HCT116 (cell line): ENCODE measurements around the gene SCYGR7. TPM values are rescaled to one million over a fixed set of nuclear protein-coding genes. Genes with fewer than 3 reads are reported as not detected.
A peak's percentile ranks its signal among the peaks of the same experiment; 100 is the strongest.
"Not testable (repeated sequence)": the region's sequence is repeated elsewhere in the genome, so short reads cannot be mapped to it uniquely, and the experiment has no call there.

Source experiments
- ATAC-seq: fragments of 200-7000 bp; cut with Tn5 transposase; 2 replicates; pipeline ENCODE4 v1.9.1; 2020; ENCODE audit warnings: mild to moderate bottlenecking, moderate library complexity
- BruUV-seq: library from RNA; stranded (reverse); fragments of 400-500 nt; replicated peaks from 2 replicates; lab custom pipeline; 2021; lab: Mats Ljungman, UMichigan
- CTCF ChIA-PET: fragments of 300-600 bp; sonication (Branson Sonifier 250); formaldehyde crosslinking; loops from one replicate; lab custom pipeline; 2021; ENCODE audit warnings: antibody characterized with exemption; lab: Charles Lee
- POLR2A ChIA-PET: fragments of 300-600, 350-600 bp; sonication (Branson Sonifier 250); formaldehyde crosslinking; loops from one replicate; lab custom pipeline; 2021; ENCODE audit warnings: antibody characterized with exemption; lab: Charles Lee
- RAD21 ChIA-PET, 2 experiments: fragments of 300-600 bp; sonication (Branson Sonifier 250); formaldehyde crosslinking; loops; one replicate each; lab custom pipeline; 2023; ENCODE audit warnings: low total read pairs in 2 of 2; ENCODE audit not compliant: uncharacterized antibody in 2 of 2, unreplicated experiment in 2 of 2, low non-redundant PET in 1 of 2; lab: Charles Lee
- DNase-seq: peaks from one replicate; pipeline ENCODE4 v3.0.0-alpha.2; 2010; ENCODE audit warnings: low read depth, low spot score
- H2AFZ ChIP-seq: fragments of 200-600 bp; shearing (Covaris generic), sonication (generic); 2 replicates; pipeline ENCODE4 v1.6.1; 2017; ENCODE audit warnings: low read depth, mixed run types, mixed read lengths, antibody characterized with exemption, low read length; ENCODE audit not compliant: poor library complexity, severe bottlenecking
- H3K27ac ChIP-seq: 2 replicates; pipeline ENCODE4 v1.5.1; 2012; ENCODE audit warnings: low read depth, low read length
- H3K27me3 ChIP-seq: fragments of 200-600 bp; sonication (generic); 2 replicates; pipeline ENCODE4 v1.6.1; 2016; ENCODE audit warnings: mixed run types, low read length, mixed read lengths; ENCODE audit not compliant: insufficient read depth
- H3K36me3 ChIP-seq, 2 experiments: fragments of 200-500 bp in 1 of 2; fragments of 200-600 bp in 1 of 2; sonication (Bioruptor generic) in 1 of 2; sonication (generic) in 1 of 2; 2 replicates each; pipeline versions ENCODE4 v1.5.1 to v1.6.1; 2014 to 2016; ENCODE audit warnings: low read length in 2 of 2, inconsistent platforms in 1 of 2, mixed read lengths in 1 of 2, mixed run types in 1 of 2; ENCODE audit not compliant: insufficient read depth in 2 of 2, control insufficient read depth in 1 of 2
- H3K4me1 ChIP-seq, 2 experiments: fragments of 200-600 bp in 1 of 2; sonication (generic) in 1 of 2; 2 replicates each; pipeline versions ENCODE4 v1.5.1 to v1.6.1; 2012 to 2017; ENCODE audit warnings: low read length in 2 of 2, inconsistent platforms in 1 of 2, mild to moderate bottlenecking in 1 of 2, mixed read lengths in 1 of 2, mixed run types in 1 of 2, moderate library complexity in 1 of 2; ENCODE audit not compliant: insufficient read depth in 2 of 2, control insufficient read depth in 1 of 2
- H3K4me2 ChIP-seq: fragments of 200-600 bp; sonication (generic); 2 replicates; pipeline ENCODE4 v1.6.1; 2017; ENCODE audit warnings: mixed run types, low read length, mixed read lengths
- H3K4me3 ChIP-seq, 2 experiments: fragments of 200-600 bp in 1 of 2; sonication (generic) in 1 of 2; replicated peaks in 1 of 2; 2 replicates each; pipeline ENCODE4 v1.5.1; 2011 to 2016; ENCODE audit warnings: low read length in 2 of 2, control low read depth in 1 of 2, low read depth in 1 of 2, mild to moderate bottlenecking in 1 of 2, mixed read lengths in 1 of 2, mixed run types in 1 of 2
- H3K79me2 ChIP-seq: fragments of 200-600 bp; sonication (generic); 2 replicates; pipeline ENCODE4 v1.6.1; 2017; ENCODE audit warnings: mild to moderate bottlenecking, mixed run types, low read length, moderate library complexity, mixed read lengths; ENCODE audit not compliant: insufficient read depth
- H3K9ac ChIP-seq: fragments of 200-600 bp; sonication (generic); 2 replicates; pipeline ENCODE4 v1.6.1; 2016; ENCODE audit warnings: low read length, mixed read lengths
- H3K9me2 ChIP-seq: fragments of 200-600 bp; sonication (generic), shearing (Covaris generic); 2 replicates; pipeline ENCODE4 v1.6.1; 2017; ENCODE audit warnings: mixed run types, mild to moderate bottlenecking, moderate library complexity; ENCODE audit not compliant: insufficient read depth
- H3K9me3 ChIP-seq, 2 experiments: fragments of 200-500 bp in 1 of 2; fragments of 200-600 bp in 1 of 2; sonication (Bioruptor generic) in 1 of 2; sonication (generic) in 1 of 2; 2 replicates each; pipeline ENCODE4 v1.6.1; 2014 to 2017; ENCODE audit warnings: low read length in 2 of 2, mixed read lengths in 2 of 2, inconsistent platforms in 1 of 2, low read depth in 1 of 2, mild to moderate bottlenecking in 1 of 2, mixed run types in 1 of 2, moderate library complexity in 1 of 2; ENCODE audit not compliant: control insufficient read depth in 1 of 2, insufficient read depth in 1 of 2
- H4K20me1 ChIP-seq: fragments of 200-600 bp; sonication (generic), shearing (Covaris generic); 2 replicates; pipeline ENCODE4 v1.6.1; 2017; ENCODE audit warnings: mixed run types, mild to moderate bottlenecking, moderate library complexity; ENCODE audit not compliant: insufficient read depth
- CBX3 ChIP-seq: IDR thresholded peaks from 2 replicates; pipeline ENCODE4 v1.6.1; 2012; ENCODE audit warnings: low read depth
- CEBPB ChIP-seq: IDR thresholded peaks from 2 replicates; pipeline ENCODE4 v1.6.1; 2012; ENCODE audit warnings: low read depth
- CTCF ChIP-seq, 3 experiments: fragments of 200-600 bp in 1 of 3; sonication (generic) in 1 of 3; IDR thresholded peaks in 2 of 3; conservative IDR thresholded peaks in 1 of 3; 2 replicates each; pipeline ENCODE4 v1.5.1; 2012 to 2017; ENCODE audit warnings: low read depth in 2 of 3, low read length in 2 of 3, antibody characterized with exemption in 1 of 3, borderline replicate concordance in 1 of 3, control low read depth in 1 of 3, mild to moderate bottlenecking in 1 of 3, mixed read lengths in 1 of 3, mixed run types in 1 of 3, moderate library complexity in 1 of 3; ENCODE audit not compliant: insufficient read depth in 1 of 3
- EGR1 ChIP-seq: IDR thresholded peaks from 2 replicates; pipeline ENCODE4 v1.6.1; 2012; ENCODE audit warnings: low read depth
- TCF7L2 ChIP-seq: IDR thresholded peaks from 2 replicates; pipeline ENCODE4 v1.7.0; 2011; ENCODE audit warnings: borderline replicate concordance, inconsistent platforms; ENCODE audit not compliant: insufficient read depth, insufficient read length; ENCODE audit errors: extremely low read depth
- YY1 ChIP-seq: IDR thresholded peaks from 2 replicates; pipeline ENCODE4 v1.6.1; 2011; ENCODE audit warnings: low read length, low read depth, moderate library complexity, mild to moderate bottlenecking; ENCODE audit not compliant: insufficient replicate concordance; ENCODE audit errors: extremely low read depth
- ZNF274 ChIP-seq: fragments of 200-500 bp; sonication (Bioruptor generic); IDR thresholded peaks from 2 replicates; pipeline ENCODE4 v1.6.1; 2014; ENCODE audit warnings: mild to moderate bottlenecking, low read depth, low read length, inconsistent platforms
- intact Hi-C: fragments of 100-400 bp; cut with micrococcal nuclease; formaldehyde crosslinking; loops from 2 replicates; pipeline ENCODE4 v1.10.0; 2022
- total RNA-seq: library from RNA; stranded (reverse); gene quantifications from one replicate; pipeline ENCODE4 v1.2.1, GENCODE V29; 2021; ENCODE audit not compliant: unreplicated experiment

SCYGR7 gene
- total RNA-seq, 1 experiment from 2014 or later: not detected

DNA sequence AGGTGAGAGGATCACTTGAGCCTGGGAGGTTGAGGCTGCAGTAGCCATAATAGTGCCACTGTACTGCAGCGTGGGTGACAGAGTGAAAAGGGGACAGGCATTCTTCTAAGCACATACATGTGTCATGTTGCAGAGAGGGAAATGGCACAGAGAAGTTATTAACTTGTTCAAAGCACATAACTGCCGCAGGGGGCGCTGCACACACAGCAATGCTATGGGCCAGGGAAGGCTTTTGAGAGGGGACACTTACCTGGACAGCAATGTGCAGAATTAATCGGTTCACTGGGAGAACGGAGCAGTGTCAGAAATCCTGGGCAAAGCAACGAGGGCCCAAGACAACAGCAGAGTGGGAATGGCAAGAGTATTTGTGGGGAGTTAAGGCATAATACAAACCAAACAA, 19.9 kb downstream of the SCYGR7 start (continued):
- peak; percentile 54 to 94 (median 90); a peak in 5 of 6 replicates for TF ChIP-seq CTCF (IDR thresholded peaks at IDR 0.05 in 2 of 3, conservative IDR thresholded peaks at IDR 0.05 in 1 of 3; ENCODE audit: borderline replicate concordance in 1 of 3, insufficient read depth in 1 of 3, low read depth in 2 of 3, low read length in 2 of 3)
- peak; percentile 75; the same call in 1 of the 2 replicates for TF ChIP-seq CBX3
- no peak for TF ChIP-seq TCF7L2
- TF ChIP-seq ZNF274: no peak
- no peak for TF ChIP-seq YY1
- TF ChIP-seq EGR1: no peak
- no peak for TF ChIP-seq CEBPB

DNA sequence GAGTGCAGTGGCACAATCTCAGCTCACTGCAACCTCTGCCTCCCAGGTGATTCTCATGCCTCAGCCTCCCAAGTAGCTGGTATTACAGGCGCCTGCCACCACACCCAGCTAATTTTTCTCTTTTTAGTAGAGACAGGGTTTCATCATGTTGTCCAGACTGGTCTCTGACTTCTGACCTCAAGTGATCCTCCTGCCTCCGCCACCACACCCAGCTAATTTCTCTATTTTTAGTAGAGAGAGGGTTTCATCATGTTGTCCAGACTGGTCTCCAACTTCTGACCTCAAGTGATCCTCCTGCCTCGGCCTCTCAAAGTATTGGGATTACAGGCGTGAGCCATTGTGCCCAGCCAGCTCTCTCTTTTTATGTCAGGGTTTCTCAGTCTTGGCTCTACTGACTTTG, 28.1 kb downstream of the SCYGR7 start:
- ATAC-seq, H3K27me3 ChIP-seq, DNase-seq, BruUV-seq, RAD21 ChIA-PET, H4K20me1 ChIP-seq, POLR2A ChIA-PET, H3K36me3 ChIP-seq, H3K9me2 ChIP-seq, H3K4me2 ChIP-seq, H2AFZ ChIP-seq, H3K4me1 ChIP-seq, H3K9ac ChIP-seq, H3K9me3 ChIP-seq, H3K79me2 ChIP-seq, H3K27ac ChIP-seq, H3K4me3 ChIP-seq: not testable (repeated sequence)
- intact Hi-C loops: loop anchor here (5.0 kb wide), 1 partner anchor 609 kb away; no protein-coding TSS in a partner anchor
- CTCF ChIA-PET: interaction anchor here (1.0 to 1.2 kb wide), 2 partner anchors 10 to 134 kb away, joined by 3 read pairs; no protein-coding TSS in a partner anchor
